HepG2 (cell line): ENCODE data around the gene RTF1. TPM values are rescaled to one million over a fixed set of nuclear protein-coding genes. Genes with fewer than 3 reads are reported as not detected.

Source experiments
- ATAC-seq: fragments of 200-7000 bp; cut with Tn5 transposase; 3 replicates; pipeline ENCODE4 v1.9.1; 2020; ENCODE audit warnings: mild to moderate bottlenecking, moderate library complexity
- BruUV-seq: library from RNA; stranded (reverse); fragments of 400-500 nt; replicated peaks from 2 replicates; lab custom pipeline; 2021; lab: Mats Ljungman, UMichigan
- CTCF ChIA-PET: fragments of 300-600 bp; formaldehyde crosslinking; extraction: SDS; loops from one replicate; lab custom pipeline; 2021; ENCODE audit warnings: low total read pairs, inconsistent platforms, low intra/inter-chr PET ratio; lab: Yijun Ruan, JAX
- POLR2A ChIA-PET: fragments of 350-600 bp; sonication (Branson Sonifier 250); formaldehyde crosslinking; loops from one replicate; lab custom pipeline; 2020; ENCODE audit warnings: antibody characterized with exemption, inconsistent platforms; lab: Yijun Ruan, JAX
- DNase-seq: peaks from one replicate; pipeline ENCODE4 v3.0.0-alpha.2; 2015; ENCODE audit warnings: low spot score
- FAIRE-seq: peaks from 3 replicates; lab custom pipeline; 2011; peaks lifted over from hg19 to GRCh38; lab: Jason Lieb, UNC
- H2AFZ ChIP-seq: one replicate; pipeline ENCODE4 v1.6.1; 2011; ENCODE audit warnings: low read length, inconsistent platforms
- H3K27ac ChIP-seq: fragments of 300-600 bp; 3 replicates; pipeline ENCODE4 v1.8.0; 2011; ENCODE audit warnings: mixed run types, mild to moderate bottlenecking, mixed read lengths, low read length, inconsistent platforms; ENCODE audit not compliant: insufficient read depth; ENCODE audit errors: extremely low read length
- H3K27me3 ChIP-seq, 2 experiments: fragments of 200-600 bp in 1 of 2; 2 replicates in 1 of 2; 3 replicates in 1 of 2; pipeline versions ENCODE4 v1.6.0 to v1.8.0; 2011; ENCODE audit warnings: low read length in 2 of 2, mild to moderate bottlenecking in 2 of 2, moderate library complexity in 2 of 2, inconsistent platforms in 1 of 2; ENCODE audit not compliant: insufficient read depth in 2 of 2, control insufficient read depth in 1 of 2
- H3K36me3 ChIP-seq, 2 experiments: fragments of 200-600 bp in 1 of 2; replicated peaks in 1 of 2; 2 replicates in 1 of 2; 3 replicates in 1 of 2; pipeline versions ENCODE4 v1.5.1 to v1.8.0; 2011; ENCODE audit warnings: low read length in 2 of 2, inconsistent platforms in 1 of 2; ENCODE audit not compliant: insufficient read depth in 2 of 2, control insufficient read depth in 1 of 2
- H3K4me1 ChIP-seq: 2 replicates; pipeline ENCODE4 v1.5.1; 2012; ENCODE audit warnings: low read length, inconsistent platforms; ENCODE audit not compliant: insufficient read depth
- H3K4me2 ChIP-seq: 2 replicates; pipeline ENCODE4 v1.6.0; 2011; ENCODE audit warnings: low read depth, low read length, inconsistent platforms
- H3K4me3 ChIP-seq, 3 experiments: fragments of 200-600 bp in 1 of 3; sonication (generic), shearing (Covaris generic) in 1 of 3; replicated peaks in 1 of 3; 2 replicates each; pipeline ENCODE4 v1.5.1; 2011 to 2016; ENCODE audit warnings: low read length in 3 of 3, inconsistent platforms in 2 of 3, low read depth in 2 of 3, mild to moderate bottlenecking in 2 of 3, control low read depth in 1 of 3, mixed read lengths in 1 of 3; ENCODE audit not compliant: insufficient read depth in 1 of 3
- H3K79me2 ChIP-seq: one replicate; pipeline ENCODE4 v1.6.1; 2011; ENCODE audit warnings: low read length, inconsistent platforms; ENCODE audit not compliant: insufficient read depth
- H3K9ac ChIP-seq: 2 replicates; pipeline ENCODE4 v1.6.0; 2011; ENCODE audit warnings: mild to moderate bottlenecking, low read depth, low read length, inconsistent platforms; ENCODE audit not compliant: insufficient read depth
- H3K9me3 ChIP-seq: 2 replicates; pipeline ENCODE4 v1.5.1; 2012; ENCODE audit warnings: mild to moderate bottlenecking, low read length
- H4K20me1 ChIP-seq: 2 replicates; pipeline ENCODE4 v1.6.0; 2011; ENCODE audit warnings: inconsistent platforms, mild to moderate bottlenecking, low read length, moderate library complexity; ENCODE audit not compliant: insufficient read depth
- SRSF9 ChIP-seq: fragments of 200-400 bp; formaldehyde crosslinking; IDR thresholded peaks from 2 replicates; pipeline ENCODE4 v1.6.1; 2018; ENCODE audit warnings: borderline replicate concordance, mild to moderate bottlenecking, low read depth, low read length; ENCODE audit not compliant: insufficient read depth, poor library complexity, severe bottlenecking
- STAT5B ChIP-seq: sonication (generic); formaldehyde crosslinking; IDR thresholded peaks from 2 replicates; pipeline ENCODE4 v1.4.0; 2020; ENCODE audit warnings: missing genetic modification reagents
- TOE1 ChIP-seq: sonication (generic); formaldehyde crosslinking; IDR thresholded peaks from 2 replicates; pipeline ENCODE4 v1.4.0; 2020; ENCODE audit warnings: mild to moderate bottlenecking, missing genetic modification reagents
- U2AF2 ChIP-seq: fragments of 200-400 bp; formaldehyde crosslinking; IDR thresholded peaks from 2 replicates; pipeline ENCODE4 v1.6.1; 2017; ENCODE audit warnings: low read depth, mild to moderate bottlenecking, low read length
- ZNF143 ChIP-seq: sonication (generic); formaldehyde crosslinking; IDR thresholded peaks from 2 replicates; pipeline ENCODE4 v1.4.0; 2020; ENCODE audit warnings: missing genetic modification reagents
- ZNF562 ChIP-seq: sonication (generic); formaldehyde crosslinking; IDR thresholded peaks from 2 replicates; pipeline ENCODE4 v1.8.0; 2022; ENCODE audit warnings: missing genetic modification reagents, borderline replicate concordance
- WGBS: methylation state at CpG from one replicate; pipeline ENCODE4 v1.1.6; 2017; ENCODE audit warnings: low lambda C conversion rate; 5-methylcytosine and 5-hydroxymethylcytosine counted together
- in situ Hi-C: cut with HindIII; loops from 2 replicates; pipeline ENCODE4 v1.10.0; 2017; ENCODE audit warnings: low pct_unique_long_range_greater_than_20kb; ENCODE audit not compliant: extremely low pct_ligation_motif_present
- intact Hi-C: fragments of 100-400 bp; cut with micrococcal nuclease; formaldehyde crosslinking; loops from one replicate; pipeline ENCODE4 v1.10.0; 2022; ENCODE audit not compliant: unreplicated experiment
- polyA plus RNA-seq, 8 experiments: library from polyadenylated mRNA; depleted of rRNA in 3 of 8; stranded (reverse) in 7 of 8; unstranded in 1 of 8; fragments of >200 nt; fragmentation: Illumina TruSeq in 4 of 8; extraction: Trizol in 4 of 8; gene quantifications; 2 replicates each; pipeline versions ENCODE4 v1.2.1 to v1.2.3, GENCODE V29; 2011 to 2016; ENCODE audit warnings: low read depth in 4 of 8, missing spikeins in 1 of 8, mixed read lengths in 1 of 8; ENCODE audit not compliant: insufficient read depth in 1 of 8
- total RNA-seq, 5 experiments: library from RNA; depleted of rRNA; stranded (reverse); fragments of >200 nt; fragmentation: Illumina TruSeq; extraction: Trizol; gene quantifications; 2 replicates each; pipeline ENCODE4 v1.2.3, GENCODE V29; 2016; ENCODE audit warnings: low read depth in 1 of 5
- TF ChIP-seq, protein P1 (sequence below): sonication (generic); formaldehyde crosslinking; IDR thresholded peaks from 2 replicates; pipeline ENCODE4 v1.8.1; 2022; ENCODE audit warnings: mild to moderate bottlenecking, missing genetic modification reagents
- TF ChIP-seq, protein P2 (sequence below): sonication (generic); formaldehyde crosslinking; IDR thresholded peaks from 2 replicates; pipeline ENCODE4 v1.4.0; 2020; ENCODE audit warnings: missing genetic modification reagents
- TF ChIP-seq, protein P3 (sequence below): sonication (generic); formaldehyde crosslinking; IDR thresholded peaks from 2 replicates; pipeline ENCODE4 v1.5.1; 2020; ENCODE audit warnings: mild to moderate bottlenecking, missing genetic modification reagents, borderline replicate concordance
- TF ChIP-seq, protein P4 (sequence below): sonication (generic); formaldehyde crosslinking; IDR thresholded peaks from 2 replicates; pipeline ENCODE4 v1.9.0; 2022; ENCODE audit warnings: low read depth, missing genetic modification reagents
- TF ChIP-seq, protein P5 (sequence below): sonication (generic); formaldehyde crosslinking; IDR thresholded peaks from 2 replicates; pipeline ENCODE4 v1.4.0; 2020; ENCODE audit warnings: missing genetic modification reagents, mild to moderate bottlenecking, borderline replicate concordance

The RTF1 gene
- total and polyA plus RNA-seq, 2 of the 13 experiments (the other 11 are each of a cell fraction or from before 2014, with no cell fraction given): 13.9 to 17.9 TPM

DNA sequence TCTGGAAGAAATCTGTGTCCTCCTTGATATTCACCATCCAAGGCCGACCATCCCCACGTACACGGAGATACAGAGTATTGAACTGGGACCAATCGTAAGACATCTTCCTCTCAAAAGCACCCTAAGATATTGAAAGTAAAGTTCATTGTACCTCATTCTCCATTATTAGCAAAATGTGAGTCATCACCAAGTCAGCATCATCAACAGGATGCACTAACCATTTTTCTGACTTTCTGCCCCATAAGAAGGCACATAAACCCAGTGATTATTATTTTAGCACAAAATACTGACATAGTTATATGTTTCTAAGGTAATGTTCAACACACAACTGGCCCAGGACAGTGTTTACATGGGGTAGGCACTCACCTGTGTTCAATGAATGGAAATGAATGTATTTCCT lies 22.0 kb upstream of the RTF1 start:
- in situ Hi-C loops: no loop called here
- TF ChIP-seq, protein P1, sequence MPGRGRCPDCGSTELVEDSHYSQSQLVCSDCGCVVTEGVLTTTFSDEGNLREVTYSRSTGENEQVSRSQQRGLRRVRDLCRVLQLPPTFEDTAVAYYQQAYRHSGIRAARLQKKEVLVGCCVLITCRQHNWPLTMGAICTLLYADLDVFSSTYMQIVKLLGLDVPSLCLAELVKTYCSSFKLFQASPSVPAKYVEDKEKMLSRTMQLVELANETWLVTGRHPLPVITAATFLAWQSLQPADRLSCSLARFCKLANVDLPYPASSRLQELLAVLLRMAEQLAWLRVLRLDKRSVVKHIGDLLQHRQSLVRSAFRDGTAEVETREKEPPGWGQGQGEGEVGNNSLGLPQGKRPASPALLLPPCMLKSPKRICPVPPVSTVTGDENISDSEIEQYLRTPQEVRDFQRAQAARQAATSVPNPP (CRISPR knock-in tag): no peak
- TF ChIP-seq TOE1 (CRISPR knock-in tag): no peak
- TF ChIP-seq, protein P2, sequence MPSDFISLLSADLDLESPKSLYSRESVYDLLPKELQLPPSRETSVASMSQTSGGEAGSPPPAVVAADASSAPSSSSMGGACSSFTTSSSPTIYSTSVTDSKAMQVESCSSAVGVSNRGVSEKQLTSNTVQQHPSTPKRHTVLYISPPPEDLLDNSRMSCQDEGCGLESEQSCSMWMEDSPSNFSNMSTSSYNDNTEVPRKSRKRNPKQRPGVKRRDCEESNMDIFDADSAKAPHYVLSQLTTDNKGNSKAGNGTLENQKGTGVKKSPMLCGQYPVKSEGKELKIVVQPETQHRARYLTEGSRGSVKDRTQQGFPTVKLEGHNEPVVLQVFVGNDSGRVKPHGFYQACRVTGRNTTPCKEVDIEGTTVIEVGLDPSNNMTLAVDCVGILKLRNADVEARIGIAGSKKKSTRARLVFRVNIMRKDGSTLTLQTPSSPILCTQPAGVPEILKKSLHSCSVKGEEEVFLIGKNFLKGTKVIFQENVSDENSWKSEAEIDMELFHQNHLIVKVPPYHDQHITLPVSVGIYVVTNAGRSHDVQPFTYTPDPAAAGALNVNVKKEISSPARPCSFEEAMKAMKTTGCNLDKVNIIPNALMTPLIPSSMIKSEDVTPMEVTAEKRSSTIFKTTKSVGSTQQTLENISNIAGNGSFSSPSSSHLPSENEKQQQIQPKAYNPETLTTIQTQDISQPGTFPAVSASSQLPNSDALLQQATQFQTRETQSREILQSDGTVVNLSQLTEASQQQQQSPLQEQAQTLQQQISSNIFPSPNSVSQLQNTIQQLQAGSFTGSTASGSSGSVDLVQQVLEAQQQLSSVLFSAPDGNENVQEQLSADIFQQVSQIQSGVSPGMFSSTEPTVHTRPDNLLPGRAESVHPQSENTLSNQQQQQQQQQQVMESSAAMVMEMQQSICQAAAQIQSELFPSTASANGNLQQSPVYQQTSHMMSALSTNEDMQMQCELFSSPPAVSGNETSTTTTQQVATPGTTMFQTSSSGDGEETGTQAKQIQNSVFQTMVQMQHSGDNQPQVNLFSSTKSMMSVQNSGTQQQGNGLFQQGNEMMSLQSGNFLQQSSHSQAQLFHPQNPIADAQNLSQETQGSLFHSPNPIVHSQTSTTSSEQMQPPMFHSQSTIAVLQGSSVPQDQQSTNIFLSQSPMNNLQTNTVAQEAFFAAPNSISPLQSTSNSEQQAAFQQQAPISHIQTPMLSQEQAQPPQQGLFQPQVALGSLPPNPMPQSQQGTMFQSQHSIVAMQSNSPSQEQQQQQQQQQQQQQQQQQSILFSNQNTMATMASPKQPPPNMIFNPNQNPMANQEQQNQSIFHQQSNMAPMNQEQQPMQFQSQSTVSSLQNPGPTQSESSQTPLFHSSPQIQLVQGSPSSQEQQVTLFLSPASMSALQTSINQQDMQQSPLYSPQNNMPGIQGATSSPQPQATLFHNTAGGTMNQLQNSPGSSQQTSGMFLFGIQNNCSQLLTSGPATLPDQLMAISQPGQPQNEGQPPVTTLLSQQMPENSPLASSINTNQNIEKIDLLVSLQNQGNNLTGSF (CRISPR knock-in tag): no peak
- TF ChIP-seq ZNF143: no peak
- TF ChIP-seq, protein P3, sequence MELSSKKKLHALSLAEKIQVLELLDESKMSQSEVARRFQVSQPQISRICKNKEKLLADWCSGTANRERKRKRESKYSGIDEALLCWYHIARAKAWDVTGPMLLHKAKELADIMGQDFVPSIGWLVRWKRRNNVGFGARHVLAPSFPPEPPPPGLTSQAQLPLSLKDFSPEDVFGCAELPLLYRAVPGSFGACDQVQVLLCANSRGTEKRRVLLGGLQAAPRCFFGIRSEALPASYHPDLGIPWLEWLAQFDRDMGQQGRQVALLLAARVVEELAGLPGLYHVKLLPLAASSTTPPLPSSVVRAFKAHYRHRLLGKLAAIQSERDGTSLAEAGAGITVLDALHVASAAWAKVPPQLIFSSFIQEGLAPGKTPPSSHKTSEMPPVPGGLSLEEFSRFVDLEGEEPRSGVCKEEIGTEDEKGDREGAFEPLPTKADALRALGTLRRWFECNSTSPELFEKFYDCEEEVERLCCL: no peak
- TF ChIP-seq ZNF562 (CRISPR knock-in tag): no peak
- no peak for TF ChIP-seq U2AF2
- TF ChIP-seq, protein P4, sequence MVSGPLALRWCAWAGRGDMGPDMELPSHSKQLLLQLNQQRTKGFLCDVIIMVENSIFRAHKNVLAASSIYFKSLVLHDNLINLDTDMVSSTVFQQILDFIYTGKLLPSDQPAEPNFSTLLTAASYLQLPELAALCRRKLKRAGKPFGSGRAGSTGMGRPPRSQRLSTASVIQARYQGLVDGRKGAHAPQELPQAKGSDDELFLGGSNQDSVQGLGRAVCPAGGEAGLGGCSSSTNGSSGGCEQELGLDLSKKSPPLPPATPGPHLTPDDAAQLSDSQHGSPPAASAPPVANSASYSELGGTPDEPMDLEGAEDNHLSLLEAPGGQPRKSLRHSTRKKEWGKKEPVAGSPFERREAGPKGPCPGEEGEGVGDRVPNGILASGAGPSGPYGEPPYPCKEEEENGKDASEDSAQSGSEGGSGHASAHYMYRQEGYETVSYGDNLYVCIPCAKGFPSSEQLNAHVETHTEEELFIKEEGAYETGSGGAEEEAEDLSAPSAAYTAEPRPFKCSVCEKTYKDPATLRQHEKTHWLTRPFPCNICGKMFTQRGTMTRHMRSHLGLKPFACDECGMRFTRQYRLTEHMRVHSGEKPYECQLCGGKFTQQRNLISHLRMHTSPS (CRISPR knock-in tag): no peak
- no peak for TF ChIP-seq SRSF9
- TF ChIP-seq, protein P5, sequence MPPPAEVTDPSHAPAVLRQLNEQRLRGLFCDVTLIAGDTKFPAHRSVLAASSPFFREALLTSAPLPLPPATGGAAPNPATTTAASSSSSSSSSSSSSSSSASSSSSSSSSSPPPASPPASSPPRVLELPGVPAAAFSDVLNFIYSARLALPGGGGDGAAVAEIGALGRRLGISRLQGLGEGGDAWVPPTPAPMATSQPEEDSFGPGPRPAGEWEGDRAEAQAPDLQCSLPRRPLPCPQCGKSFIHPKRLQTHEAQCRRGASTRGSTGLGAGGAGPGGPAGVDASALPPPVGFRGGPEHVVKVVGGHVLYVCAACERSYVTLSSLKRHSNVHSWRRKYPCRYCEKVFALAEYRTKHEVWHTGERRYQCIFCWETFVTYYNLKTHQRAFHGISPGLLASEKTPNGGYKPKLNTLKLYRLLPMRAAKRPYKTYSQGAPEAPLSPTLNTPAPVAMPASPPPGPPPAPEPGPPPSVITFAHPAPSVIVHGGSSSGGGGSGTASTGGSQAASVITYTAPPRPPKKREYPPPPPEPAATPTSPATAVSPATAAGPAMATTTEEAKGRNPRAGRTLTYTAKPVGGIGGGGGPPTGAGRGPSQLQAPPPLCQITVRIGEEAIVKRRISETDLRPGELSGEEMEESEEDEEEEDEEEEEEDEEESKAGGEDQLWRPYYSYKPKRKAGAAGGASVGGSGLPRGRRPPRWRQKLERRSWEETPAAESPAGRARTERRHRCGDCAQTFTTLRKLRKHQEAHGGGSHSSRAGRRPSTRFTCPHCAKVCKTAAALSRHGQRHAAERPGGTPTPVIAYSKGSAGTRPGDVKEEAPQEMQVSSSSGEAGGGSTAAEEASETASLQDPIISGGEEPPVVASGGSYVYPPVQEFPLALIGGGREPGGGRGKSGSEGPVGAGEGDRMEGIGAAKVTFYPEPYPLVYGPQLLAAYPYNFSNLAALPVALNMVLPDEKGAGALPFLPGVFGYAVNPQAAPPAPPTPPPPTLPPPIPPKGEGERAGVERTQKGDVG (CRISPR knock-in tag): no peak
- no peak for TF ChIP-seq STAT5B

More for the DNA sequence above, 22.0 kb upstream of the RTF1 start:
- intact Hi-C loops: no loop called here
- no peak for FAIRE-seq
- CTCF ChIA-PET: no interaction called here
- no peak for DNase-seq
- 98% methylated on average over 4 of the region's 4 CpGs for WGBS
- Histone ChIP-seq H3K4me3 (no peak overlapping the region), H3K4me2 (no peak overlapping the region), H3K9ac (no peak overlapping the region), H3K36me3 (peaks cover 1 to 12% of the 10 kb centered on the region in 2 experiments; a peak in 3 of 5 replicates), H3K27me3 (no peaks in the 10 kb centered on the region), H3K9me3 (no peaks in the 10 kb centered on the region), H3K4me1 (no peaks in the 10 kb centered on the region), H3K27ac (no peak overlapping the region), H4K20me1 (no peaks in the 10 kb centered on the region), H2AFZ (no peak overlapping the region), H3K79me2 (no peaks in the 10 kb centered on the region)
- POLR2A ChIA-PET: no interaction called here
- ATAC-seq: no peak
- no TSS peak for BruUV-seq
